ENCODE results near the gene GPR78. TPM values are rescaled to one million over a fixed set of nuclear protein-coding genes. Genes with fewer than 3 reads are reported as not detected.

Gene GPR78
- total and polyA plus RNA-seq, 8 donors, result 0.31 to 2.3 (median 0.55) TPM; not detected in 5

- WGBS, 5 donors, result 68 to 78% (median 71%) methylated on average over 8 of the region's 8 CpGs
- intact Hi-C loops (cut with DNase I; ENCODE audit: low total_unique reads), result no loop called here
These were observed 30.8 kb downstream of the GPR78 start for GRCh38 chr4:8610858-8611616.

GRCh38 chr4:8612646-8613045 is 32.5 kb downstream of the GPR78 start:
- DNase-seq, result no peak
- no peak overlapping the region for H3K27ac ChIP-seq
- H3K36me3 ChIP-seq, result no peaks in the 10 kb centered on the region
- no peak overlapping the region for H3K4me3 ChIP-seq
- H3K9me3 ChIP-seq, result no peaks in the 10 kb centered on the region
- peaks cover 0 to 24% (median 7%) of the 10 kb centered on the region in 3 donors for H3K27me3 ChIP-seq
- TF ChIP-seq EP300 (IDR thresholded peaks at IDR 0.05) (no peak), POLR2A (IDR thresholded peaks at IDR 0.05) (no peak), POLR2AphosphoS5 (IDR thresholded peaks at IDR 0.05) (no peak)
- TF ChIP-seq, protein P1, sequence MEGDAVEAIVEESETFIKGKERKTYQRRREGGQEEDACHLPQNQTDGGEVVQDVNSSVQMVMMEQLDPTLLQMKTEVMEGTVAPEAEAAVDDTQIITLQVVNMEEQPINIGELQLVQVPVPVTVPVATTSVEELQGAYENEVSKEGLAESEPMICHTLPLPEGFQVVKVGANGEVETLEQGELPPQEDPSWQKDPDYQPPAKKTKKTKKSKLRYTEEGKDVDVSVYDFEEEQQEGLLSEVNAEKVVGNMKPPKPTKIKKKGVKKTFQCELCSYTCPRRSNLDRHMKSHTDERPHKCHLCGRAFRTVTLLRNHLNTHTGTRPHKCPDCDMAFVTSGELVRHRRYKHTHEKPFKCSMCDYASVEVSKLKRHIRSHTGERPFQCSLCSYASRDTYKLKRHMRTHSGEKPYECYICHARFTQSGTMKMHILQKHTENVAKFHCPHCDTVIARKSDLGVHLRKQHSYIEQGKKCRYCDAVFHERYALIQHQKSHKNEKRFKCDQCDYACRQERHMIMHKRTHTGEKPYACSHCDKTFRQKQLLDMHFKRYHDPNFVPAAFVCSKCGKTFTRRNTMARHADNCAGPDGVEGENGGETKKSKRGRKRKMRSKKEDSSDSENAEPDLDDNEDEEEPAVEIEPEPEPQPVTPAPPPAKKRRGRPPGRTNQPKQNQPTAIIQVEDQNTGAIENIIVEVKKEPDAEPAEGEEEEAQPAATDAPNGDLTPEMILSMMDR (IDR thresholded peaks at IDR 0.05), result no peak
- intact Hi-C loops (cut with DNase I; ENCODE audit: low total_unique reads), result no loop called here
- H3K4me1 ChIP-seq, result peaks cover 0 to 5% (median 1%) of the 10 kb centered on the region in 4 donors
- WGBS, 5 donors, result 83 to 92% (median 91%) methylated on average over 6 to 8 of the region's 8 CpGs

More at GRCh38 chr4:8610858-8611616, 30.8 kb downstream of the GPR78 start:
- DNase-seq, result no peak
- TF ChIP-seq POLR2A (IDR thresholded peaks at IDR 0.05) (no peak), EP300 (IDR thresholded peaks at IDR 0.05) (no peak), POLR2AphosphoS5 (IDR thresholded peaks at IDR 0.05) (no peak)
- TF ChIP-seq, protein P1 (IDR thresholded peaks at IDR 0.05), result no peak
- Histone ChIP-seq H3K9me3 (no peaks in the 10 kb centered on the region), H3K27ac (no peak overlapping the region), H3K4me1 (peaks cover 0 to 7% (median 3%) of the 10 kb centered on the region in 4 donors), H3K27me3 (peaks cover 0 to 32% (median 14%) of the 10 kb centered on the region in 3 donors), H3K4me3 (no peak overlapping the region), H3K36me3 (no peaks in the 10 kb centered on the region)

GRCh38 chr4:8613421-8614364 is 33.5 kb downstream of the GPR78 start:
- no peaks in the 10 kb centered on the region for H3K4me1 ChIP-seq
- TF ChIP-seq EP300 (IDR thresholded peaks at IDR 0.05) (no peak), POLR2A (IDR thresholded peaks at IDR 0.05) (no peak), POLR2AphosphoS5 (IDR thresholded peaks at IDR 0.05) (no peak)
- TF ChIP-seq, protein P1 (IDR thresholded peaks at IDR 0.05), result no peak
- no peak overlapping the region for H3K4me3 ChIP-seq
- no peak overlapping the region for H3K27ac ChIP-seq
- peaks cover 0 to 19% (median 0%) of the 10 kb centered on the region in 3 donors for H3K27me3 ChIP-seq
- DNase-seq, result no peak
- H3K9me3 ChIP-seq, result no peaks in the 10 kb centered on the region
- WGBS, 5 donors, result 88 to 95% (median 89%) methylated on average over 18 to 35 of the region's 35 CpGs
- intact Hi-C loops (cut with DNase I; ENCODE audit: low total_unique reads), result no loop called here
- H3K36me3 ChIP-seq, result no peaks in the 10 kb centered on the region
